ENCODE measurements around the gene BCAN.

Gene BCAN

GRCh38 chr1:156663178-156663577 lies 21.3 kb downstream of the BCAN start:
- DNase-seq, result peak; percentile 89

- DNase-seq, result peak; percentile 78
These were observed 22.3 kb downstream of the BCAN start for GRCh38 chr1:156664046-156664766.

DNA sequence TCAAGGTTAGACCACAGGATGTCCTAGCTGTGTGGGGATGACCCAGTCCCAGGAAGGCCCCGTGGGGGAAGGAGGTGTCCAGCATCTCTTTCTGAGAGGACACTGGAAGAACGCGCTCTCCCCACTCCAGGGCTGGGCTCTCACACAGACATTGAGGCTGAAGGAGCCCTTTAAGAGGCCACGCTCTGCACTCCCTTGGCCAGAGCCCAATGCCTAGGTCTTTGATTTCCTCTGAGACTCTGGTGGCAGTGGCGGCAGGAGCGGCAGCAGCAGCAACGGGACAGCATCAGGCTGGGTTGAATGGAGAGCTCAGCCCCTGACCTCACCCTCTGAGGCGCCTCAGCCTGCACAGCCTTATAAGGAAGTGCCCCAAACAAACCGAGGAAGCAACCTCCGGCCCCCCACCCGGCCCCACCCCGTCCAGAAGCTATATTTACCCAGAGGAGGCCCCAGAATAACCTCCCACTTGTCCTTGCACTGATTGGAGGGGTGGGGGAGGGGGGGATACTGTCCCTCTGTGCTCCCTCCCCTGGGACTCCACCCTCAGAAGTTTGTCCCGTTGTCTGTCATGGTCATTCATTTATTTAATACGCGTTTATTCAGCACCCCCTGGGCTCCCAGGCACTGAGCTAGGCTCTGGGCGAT lies 23.0 kb downstream of the BCAN start:
- peak; percentile 79 for DNase-seq

DNA sequence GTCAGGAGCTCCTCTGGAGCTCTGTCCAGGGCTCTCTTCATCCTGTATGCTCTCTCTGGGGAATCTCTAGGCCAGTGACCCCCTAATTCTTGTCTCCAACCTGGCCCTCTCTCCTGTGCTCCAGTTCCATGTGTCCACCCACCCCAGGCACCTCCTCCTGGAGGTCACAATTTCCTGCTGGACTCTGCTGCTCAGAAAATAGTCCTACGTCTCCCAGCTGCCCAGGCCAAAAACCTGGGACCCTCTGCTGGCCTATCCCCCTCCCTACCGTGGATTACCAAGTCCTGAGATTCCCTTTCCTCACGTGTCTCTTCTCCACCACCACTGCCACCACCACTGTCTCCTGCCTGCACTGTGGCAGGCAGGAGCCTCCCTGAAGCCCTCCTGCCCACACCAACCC lies 23.6 kb downstream of the BCAN start:
- DNase-seq, result no peak

GRCh38 chr1:156666862-156667609 lies 25.1 kb downstream of the BCAN start:
- no peak for DNase-seq

DNA sequence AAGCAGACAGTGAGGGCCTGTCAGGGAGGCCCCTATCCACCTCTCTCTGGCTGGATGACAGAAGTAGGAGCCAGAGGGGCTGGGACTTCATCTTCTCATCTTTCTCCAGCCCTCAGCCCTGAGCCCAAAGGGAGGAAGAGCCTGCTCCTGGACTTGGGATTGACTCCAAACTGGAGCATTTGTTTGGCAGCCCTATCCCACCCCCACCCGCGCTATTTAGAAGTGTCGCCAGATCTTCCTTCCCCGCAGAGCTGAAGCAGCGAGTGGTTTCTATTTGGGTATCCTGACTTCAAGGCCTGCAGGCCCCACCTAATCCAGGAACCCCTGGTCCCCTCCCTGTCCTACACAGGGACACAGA lies 25.7 kb downstream of the BCAN start:
- DNase-seq, result peak; percentile 92

DNA sequence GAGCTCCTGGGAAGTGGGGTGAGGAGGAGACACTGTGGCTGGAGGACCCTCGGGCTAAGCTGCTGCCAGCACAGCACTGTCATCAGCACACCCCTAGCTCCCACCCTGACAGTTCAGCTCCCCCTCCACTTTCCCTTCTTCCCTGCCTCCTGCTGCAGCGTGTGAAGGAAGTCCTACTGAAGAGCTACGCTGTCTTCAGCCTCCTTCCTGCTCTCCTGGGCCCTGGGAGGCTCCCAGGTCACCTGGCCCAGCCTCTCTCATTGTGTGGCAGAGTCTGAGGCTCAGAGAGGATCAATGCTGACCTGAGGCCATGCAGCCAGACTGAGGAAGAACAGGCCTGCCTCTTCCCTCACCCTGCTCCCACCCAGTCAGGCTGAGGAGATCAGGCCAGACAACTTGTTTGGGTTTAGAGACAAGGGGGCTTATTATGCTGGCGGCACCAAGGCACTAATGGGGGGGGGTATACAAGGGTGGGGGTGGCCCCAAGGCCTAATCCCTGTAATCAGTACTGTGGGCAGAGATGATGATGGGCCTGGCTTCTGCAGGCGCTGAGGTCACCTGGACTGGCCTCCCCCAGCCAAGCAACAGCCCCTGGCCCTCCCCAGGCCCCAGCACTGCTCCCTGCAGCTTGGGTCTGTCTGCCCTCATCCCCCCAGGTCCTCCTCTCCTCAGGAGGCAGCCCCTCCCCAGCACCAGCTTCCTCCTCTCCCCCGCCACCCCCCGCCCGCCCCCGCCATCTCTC lies 26.2 kb downstream of the BCAN start:
- no peak for DNase-seq

- no peak for DNase-seq
These were observed 27.1 kb downstream of the BCAN start for GRCh38 chr1:156668801-156669637.

- DNase-seq, result no peak
These were observed 27.9 kb downstream of the BCAN start for GRCh38 chr1:156669794-156670193.

- no peak for DNase-seq
These were observed 28.4 kb downstream of the BCAN start for GRCh38 chr1:156670359-156670758.

- no peak for DNase-seq
These were observed 28.9 kb downstream of the BCAN start for GRCh38 chr1:156670791-156671190.

DNA sequence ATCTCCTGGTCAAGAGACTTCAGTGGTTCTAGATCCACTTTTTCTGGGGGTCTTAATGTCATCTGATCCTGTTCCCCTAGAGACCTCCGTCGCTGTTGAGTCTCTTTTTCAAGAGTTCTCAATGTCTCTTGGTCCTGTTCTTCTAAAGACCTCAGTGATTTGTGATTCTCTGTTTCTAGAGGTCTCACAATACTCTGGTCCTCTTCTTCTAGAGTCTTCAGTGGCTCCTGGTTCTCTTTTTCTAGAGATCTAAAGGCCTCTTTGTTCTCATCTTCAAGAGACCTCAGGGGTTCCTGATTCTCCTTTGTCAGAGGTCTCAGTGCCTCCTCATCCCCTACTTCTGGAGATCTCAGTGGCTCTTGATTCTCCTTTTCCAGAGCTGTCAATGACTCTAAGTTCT lies 29.9 kb downstream of the BCAN start:
- DNase-seq, result no peak

GRCh38 chr1:156673387-156674121 lies 31.6 kb downstream of the BCAN start:
- DNase-seq, result no peak

DNA sequence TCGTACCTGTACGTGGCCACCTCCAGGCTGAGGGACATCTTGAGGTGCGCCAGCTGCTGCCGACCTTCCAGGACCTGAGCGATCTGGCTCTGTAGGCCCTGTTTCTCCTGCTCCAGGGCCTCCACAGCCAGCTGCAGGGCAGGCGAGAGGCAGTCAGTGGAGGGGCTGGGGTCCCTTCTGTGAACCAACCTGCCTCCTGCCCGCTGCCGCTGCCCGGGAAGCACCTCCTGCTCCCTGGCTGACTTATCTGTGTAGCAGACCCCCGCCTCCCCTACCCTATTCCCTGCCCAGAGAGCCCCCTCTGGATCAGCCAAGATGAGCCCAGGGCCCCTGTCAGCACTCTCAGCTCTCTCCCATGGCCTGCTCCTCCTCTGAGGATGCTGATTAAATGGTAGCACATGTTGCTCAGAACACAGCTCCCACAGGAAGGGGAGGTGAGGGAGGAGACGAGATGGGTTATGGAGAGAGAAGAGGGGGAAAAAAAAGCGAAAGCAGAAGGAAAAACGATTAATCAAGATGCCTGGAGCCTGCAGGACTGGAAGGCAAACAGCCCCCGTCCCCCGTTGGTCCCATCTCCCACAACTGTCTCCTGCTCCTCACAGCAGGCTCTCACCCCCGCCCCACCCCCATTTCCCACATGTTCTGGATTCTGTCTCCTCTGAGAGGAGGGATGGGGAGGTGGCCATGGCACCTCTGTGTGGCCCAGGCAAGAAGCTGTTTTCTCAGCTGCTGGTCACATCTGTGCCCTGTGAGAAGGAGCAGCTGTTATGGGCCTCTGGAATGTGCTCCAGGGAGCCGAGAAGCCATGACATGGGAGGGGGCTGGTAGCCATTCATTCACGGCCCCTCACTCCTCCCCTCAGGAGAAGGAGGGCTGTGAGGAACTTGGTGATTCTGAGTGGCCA lies 33.5 kb downstream of the BCAN start:
- DNase-seq, result peak; percentile 73

DNA sequence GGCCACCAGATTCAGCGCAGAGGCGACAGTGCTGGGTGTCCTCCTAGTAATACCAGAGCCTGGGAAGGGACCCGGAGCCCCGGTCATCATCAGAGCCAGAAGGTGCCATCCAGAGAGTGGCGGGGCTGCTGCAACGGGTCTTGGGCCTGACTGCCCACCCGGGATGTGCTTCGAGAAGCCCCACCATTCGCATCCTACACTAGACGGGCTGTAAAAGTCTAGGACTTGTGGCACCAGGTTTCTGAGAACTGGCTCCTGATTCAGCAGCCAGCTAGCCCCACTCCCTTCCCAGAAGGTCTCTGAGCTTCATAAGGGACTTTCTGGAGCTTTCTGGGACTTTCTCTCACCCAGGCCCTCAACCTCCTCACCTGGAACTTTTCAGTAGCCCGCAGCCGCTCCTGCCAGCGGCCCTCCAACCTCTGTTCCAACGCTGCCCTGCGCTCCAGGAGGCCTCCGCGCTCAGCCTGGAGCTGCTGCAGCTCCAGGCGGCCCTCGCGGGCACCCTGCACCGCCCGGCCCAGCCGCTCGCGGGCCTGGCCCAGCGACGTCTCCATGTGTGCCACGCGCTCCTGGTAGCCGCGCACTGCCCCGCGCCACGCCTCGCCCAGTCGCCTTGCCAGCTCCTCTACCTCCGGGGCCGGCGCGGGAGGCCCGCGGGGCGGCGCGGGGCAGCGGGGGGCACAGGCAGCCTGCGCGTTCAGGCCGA lies 34.4 kb downstream of the BCAN start:
- DNase-seq, result no peak

- DNase-seq, result peak; percentile 93
These were observed 35.1 kb downstream of the BCAN start, which contains the start of gene NES for GRCh38 chr1:156676820-156677615. NES (minus strand) TSS chr1:156677407; CDS start chr1:156677264, 143 bp downstream.

DNA sequence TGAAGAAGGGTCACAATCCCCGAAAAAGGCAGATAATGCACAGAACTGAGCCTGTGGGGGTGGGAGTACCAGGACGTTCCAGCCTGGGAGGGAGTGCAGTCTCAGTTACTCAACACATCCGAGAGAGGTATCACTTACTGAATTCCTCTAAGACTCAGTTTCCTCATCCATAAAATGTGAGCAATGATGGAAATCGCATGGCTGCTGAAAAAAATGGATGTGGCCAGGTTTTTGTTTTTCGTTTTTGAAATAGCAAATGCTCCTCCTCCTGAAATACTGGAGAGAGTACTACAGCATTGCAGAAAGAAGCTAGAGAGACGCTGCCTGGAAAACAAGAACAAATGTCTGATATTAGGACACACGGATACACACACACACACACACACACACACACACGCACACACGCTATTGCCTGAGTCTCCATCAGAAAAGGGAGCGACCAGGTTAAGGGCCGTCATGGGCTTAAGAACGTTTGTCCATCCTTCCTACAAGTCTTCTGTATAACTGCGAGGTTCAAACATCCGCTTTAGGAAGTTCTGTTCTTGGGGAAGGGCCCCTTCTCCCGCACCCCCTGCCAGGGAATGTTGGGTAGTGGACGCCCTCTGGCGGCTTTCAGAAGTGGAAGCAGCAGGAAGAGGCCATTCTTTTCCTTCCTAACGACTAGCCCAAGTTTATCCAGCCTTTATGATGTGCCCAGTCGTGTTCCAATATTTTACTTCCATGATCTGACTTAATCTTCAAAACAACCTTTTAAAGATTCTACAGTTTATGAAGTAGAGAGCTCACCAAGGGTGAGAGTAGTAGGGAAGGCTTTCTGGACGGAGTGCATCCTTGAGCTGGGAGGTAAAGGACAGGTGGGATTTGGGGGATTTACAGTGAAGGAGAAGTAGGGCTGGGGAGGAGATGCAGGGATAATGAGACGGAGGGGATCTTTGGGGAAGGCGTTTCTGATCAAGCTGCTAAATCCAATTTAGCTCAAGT lies 36.0 kb downstream of the BCAN start:
- DNase-seq, result peak; percentile 87

- DNase-seq, result no peak
These were observed 38.1 kb downstream of the BCAN start for GRCh38 chr1:156680056-156680455.
